C1 segment of cervical spinal cord (tissue), 14 donors: ENCODE measurements around the gene ERRFI1.
A peak's percentile ranks its signal among the peaks of the same experiment; 100 is the strongest.

Source experiments
- DNase-seq, 14 donors: peaks; one replicate each; lab custom pipeline; 2025; lab: John Stamatoyannopoulos, UW

Gene ERRFI1

GRCh38 chr1:8046391-8046790 is 20.3 kb upstream of the ERRFI1 start:
- DNase-seq: no peak

DNA sequence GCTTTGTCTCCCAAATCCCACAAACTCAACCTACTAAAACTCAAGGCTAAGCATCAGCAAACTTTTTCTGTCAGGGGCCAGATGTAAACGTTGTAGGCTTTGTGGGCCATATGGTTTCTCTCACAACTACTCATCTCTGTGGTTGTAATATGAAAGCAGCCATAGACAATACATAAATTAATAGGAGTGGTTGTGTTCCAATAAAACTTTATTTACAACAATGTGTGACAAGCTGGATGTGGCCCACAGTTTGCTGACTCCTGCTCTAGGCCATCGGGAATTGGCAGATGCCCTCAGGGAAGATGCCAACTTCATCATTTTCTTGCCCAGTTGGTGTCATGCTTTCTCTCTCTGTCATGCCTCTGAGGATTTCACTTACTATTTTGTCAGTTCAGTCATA is 17.5 kb upstream of the ERRFI1 start:
- DNase-seq: no peak

- no peak for DNase-seq
Measured at GRCh38 chr1:8042134-8042533, 16.0 kb upstream of the ERRFI1 start.

- DNase-seq: no peak
Measured at GRCh38 chr1:8040586-8040985, 14.5 kb upstream of the ERRFI1 start.

DNA sequence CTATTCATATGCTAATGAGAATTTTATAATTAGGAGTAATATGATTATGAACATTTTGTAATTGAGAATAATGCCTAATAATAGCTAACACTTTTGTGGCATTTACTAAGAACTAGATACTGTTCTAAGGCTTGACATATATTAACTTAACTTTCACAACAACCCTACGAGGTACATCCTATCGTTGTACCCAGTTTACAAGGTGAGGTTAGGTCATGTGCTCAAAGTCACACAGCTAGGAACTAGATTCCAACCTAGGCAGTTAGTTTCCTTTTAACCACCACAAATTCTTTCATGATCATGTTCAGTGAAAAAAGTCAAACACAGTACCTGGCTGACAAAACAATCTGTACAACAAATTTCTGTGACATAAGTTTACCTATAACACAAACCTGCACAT is 13.0 kb upstream of the ERRFI1 start:
- no peak for DNase-seq

- no peak for DNase-seq
Measured at GRCh38 chr1:8035289-8035688, 9.2 kb upstream of the ERRFI1 start.

GRCh38 chr1:8033322-8033721 is 7.2 kb upstream of the ERRFI1 start:
- DNase-seq: no peak

- no peak for DNase-seq
Measured at GRCh38 chr1:8032366-8032910, 6.3 kb upstream of the ERRFI1 start.

DNA sequence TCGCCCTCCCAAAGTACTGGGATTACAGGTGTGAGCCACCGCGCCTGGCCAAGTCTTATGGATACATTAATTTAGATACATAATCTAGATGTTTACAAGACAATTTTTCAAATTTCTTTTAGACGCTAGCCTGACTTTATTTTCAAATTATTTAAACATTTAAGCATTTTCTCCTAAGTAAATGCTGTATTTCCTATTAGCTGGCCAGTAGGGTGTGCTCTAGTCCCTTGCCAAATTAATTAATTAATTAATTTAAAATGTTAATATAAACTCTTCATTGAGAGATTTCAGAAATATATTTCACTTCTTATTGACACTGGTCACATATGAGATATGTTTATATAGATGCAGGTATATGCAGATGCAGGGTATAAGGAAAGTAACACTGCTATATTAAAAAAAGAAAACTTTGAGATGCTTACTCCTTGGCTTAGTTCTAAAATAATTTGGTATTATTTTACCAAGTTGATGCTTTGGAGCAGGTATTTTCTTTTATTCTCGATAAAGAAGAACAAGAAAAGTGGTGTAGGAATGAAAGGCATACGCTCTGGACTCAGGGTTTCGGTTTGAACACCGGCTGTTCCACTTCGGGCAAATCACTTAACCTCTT is 5.2 kb upstream of the ERRFI1 start:
- peak in 1 of 14 donors; percentile 18 for DNase-seq

- DNase-seq: no peak
Measured at GRCh38 chr1:8028571-8028910, 2.4 kb upstream of the ERRFI1 start.

DNA sequence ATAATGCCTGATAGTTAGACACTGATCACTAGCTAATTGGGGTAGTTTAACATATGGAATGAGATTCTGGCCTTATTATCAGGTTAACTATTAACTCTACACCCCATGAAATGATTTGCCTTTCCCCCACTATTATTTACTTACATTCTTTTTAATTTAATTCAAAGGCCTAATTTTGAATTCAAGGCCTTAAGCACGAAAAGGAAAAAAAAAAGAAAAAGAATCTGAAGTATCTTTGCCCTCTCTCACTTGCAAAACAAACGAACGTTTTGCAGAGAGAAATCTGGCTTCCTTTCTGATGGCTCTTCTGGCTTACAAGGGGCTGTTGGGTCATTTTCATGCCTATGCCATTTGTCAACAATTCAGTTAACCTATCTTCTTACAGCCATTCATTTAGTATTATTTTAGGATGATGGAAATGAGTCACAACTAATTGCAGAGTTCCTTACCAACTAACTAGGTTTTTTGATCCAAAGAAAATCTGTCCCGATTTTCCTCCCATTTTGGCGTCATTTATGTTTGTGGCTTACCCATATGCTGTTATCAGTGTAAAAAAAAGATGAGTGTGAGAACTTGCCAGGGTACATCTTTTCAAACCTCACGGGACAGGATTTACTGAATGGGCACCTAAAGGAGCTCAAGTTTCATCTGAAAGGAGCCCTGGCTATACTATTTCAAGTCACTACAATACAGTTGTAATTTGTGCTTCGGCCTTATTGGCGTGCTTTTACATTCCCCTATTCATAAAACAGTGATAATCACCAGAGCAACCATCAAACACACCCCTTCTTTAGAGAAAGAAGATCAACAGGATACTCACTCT is 1.9 kb upstream of the ERRFI1 start:
- peak in 1 of 14 donors; percentile 14 for DNase-seq

GRCh38 chr1:8026976-8027747 is 1.1 kb upstream of the ERRFI1 start:
- no peak for DNase-seq

DNA sequence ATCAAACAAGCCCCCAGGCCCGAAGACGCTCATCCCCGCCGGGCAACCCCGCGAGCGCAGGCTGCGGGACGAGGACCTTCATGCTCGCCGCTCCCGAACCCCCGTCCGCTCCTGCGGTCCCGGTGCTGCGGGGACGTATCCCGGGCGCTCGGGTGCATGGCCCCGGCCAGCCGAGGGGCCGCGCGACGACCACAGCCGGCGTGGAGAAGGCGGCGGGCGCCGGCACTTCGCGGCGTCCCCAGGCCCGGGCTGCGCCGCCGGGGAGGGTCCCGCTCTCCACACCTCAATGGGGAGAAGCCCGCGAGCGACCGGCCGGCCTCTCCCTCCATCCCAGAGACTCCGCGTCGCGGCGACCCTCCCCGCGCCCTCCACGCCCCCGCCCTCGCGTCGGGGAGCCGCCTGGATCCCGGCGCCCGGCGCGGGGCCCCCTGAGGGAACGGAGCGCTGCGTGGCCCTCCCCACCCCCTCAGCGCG is 401 bp downstream of the ERRFI1 start:
- DNase-seq: no peak

GRCh38 chr1:8025061-8025670 is 943 bp downstream of the ERRFI1 start:
- DNase-seq: peak in 4 of 14 donors; percentile 15 to 53 (median 36)

DNA sequence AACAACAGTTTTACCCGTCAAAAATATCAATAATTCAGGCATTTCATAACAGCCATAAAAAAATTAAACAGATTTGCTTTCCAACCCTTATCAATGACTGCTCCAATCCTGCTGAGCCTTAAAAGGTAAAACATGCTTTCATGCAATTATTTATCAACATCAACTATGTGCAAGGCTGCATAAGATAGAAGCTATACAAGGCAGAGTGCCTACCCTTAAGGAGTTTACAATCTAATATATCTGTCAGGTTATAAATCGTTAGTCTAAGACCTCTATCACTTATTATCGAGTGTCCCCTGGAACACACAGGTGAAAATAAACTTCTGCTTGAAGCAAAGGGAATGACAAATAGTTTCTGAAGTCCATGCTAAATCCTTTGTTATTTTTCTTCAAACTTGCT is 1.8 kb downstream of the ERRFI1 start:
- DNase-seq: no peak

- DNase-seq: no peak
Measured at GRCh38 chr1:8023995-8024313, 2.2 kb downstream of the ERRFI1 start.

GRCh38 chr1:8023287-8023994 is 2.7 kb downstream of the ERRFI1 start:
- DNase-seq: no peak

DNA sequence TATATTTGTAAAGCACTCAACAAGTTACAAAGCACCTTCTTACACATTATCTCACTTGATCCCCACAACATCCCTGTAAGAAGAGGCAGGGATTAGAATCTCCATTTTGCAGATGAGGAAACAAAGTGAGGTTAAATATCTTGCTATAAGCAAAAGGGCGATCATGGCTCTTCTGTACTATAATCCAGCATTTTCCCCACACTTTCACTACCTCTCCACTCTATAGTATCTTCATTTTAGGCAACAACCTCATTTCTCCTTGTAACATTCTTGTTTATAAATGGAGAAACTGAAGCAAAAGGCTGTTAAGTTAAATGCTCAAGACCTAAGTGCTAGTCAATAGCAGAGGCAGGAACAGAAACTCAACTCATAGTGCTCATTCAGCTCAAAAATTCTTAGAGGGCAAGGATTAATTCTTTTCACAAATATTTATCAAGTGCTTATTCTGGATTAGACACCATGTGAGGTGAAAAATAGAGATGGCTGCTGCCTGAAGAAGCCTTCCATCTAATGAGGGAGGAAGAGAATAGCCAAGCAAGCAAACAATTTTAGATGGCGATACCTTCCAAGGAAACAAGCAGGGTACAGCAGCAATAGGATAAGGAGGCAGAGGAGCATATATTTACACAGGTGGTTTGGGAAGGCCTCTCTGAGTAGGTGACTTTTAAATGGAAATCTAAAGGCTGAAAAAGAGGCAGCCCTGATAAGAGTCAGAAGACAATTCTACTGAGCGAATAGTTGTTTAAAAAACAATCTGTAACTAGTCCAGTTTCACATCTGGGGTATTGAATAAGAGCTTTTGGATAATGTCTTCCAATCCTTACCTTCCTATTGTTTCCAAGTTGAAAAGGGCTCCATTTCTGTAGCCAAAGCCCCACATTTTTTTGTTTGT is 3.5 kb downstream of the ERRFI1 start:
- DNase-seq: no peak

- DNase-seq: no peak
Measured at GRCh38 chr1:8021676-8022266, 4.3 kb downstream of the ERRFI1 start.

GRCh38 chr1:8020032-8020431 is 6.1 kb downstream of the ERRFI1 start:
- no peak for DNase-seq
